NCI-H2196 treated with DMSO at 0.1 percent for 48 hours (cell line): Measurements from ENCODE around the gene PPP2R2C.

Experiments used
- DNase-seq: peaks from one replicate; lab custom pipeline; 2025; ENCODE audit not compliant: unreplicated experiment; lab: John Stamatoyannopoulos, UW

PPP2R2C gene

GRCh38 chr4:6347511-6348045 lies 124.8 kb downstream of the PPP2R2C start:
- DNase-seq: no peak

- no peak for DNase-seq
These were observed 125.9 kb downstream of the PPP2R2C start for GRCh38 chr4:6346373-6347110.

- DNase-seq: no peak
These were observed 126.5 kb downstream of the PPP2R2C start for GRCh38 chr4:6345866-6346265.

GRCh38 chr4:6345096-6345830 lies 127.2 kb downstream of the PPP2R2C start:
- no peak for DNase-seq

GRCh38 chr4:6343939-6344408 lies 128.4 kb downstream of the PPP2R2C start:
- DNase-seq: no peak

GRCh38 chr4:6342530-6343293 lies 129.7 kb downstream of the PPP2R2C start:
- peak; percentile 25 for DNase-seq

GRCh38 chr4:6341696-6342095 lies 130.7 kb downstream of the PPP2R2C start:
- DNase-seq: no peak

GRCh38 chr4:6340446-6341015 lies 131.9 kb downstream of the PPP2R2C start:
- DNase-seq: no peak

- no peak for DNase-seq
These were observed 132.5 kb downstream of the PPP2R2C start for GRCh38 chr4:6339818-6340445.

GRCh38 chr4:6338951-6339817 lies 133.2 kb downstream of the PPP2R2C start:
- DNase-seq: no peak

GRCh38 chr4:6338175-6338950 lies 134.1 kb downstream of the PPP2R2C start:
- DNase-seq: no peak

- DNase-seq: no peak
These were observed 135.0 kb downstream of the PPP2R2C start for GRCh38 chr4:6337331-6337935.

GRCh38 chr4:6336166-6336565 lies 136.2 kb downstream of the PPP2R2C start:
- DNase-seq: no peak

- DNase-seq: no peak
These were observed 137.3 kb downstream of the PPP2R2C start for GRCh38 chr4:6335040-6335590.

- no peak for DNase-seq
These were observed 138.1 kb downstream of the PPP2R2C start for GRCh38 chr4:6334203-6334887.

- no peak for DNase-seq
These were observed 138.9 kb downstream of the PPP2R2C start for GRCh38 chr4:6333301-6334202.

- DNase-seq: no peak
These were observed 139.8 kb downstream of the PPP2R2C start for GRCh38 chr4:6332669-6333050.
